LNCaP clone FGC (cell line): Measurements from ENCODE around the gene SFN.
"Not testable (repeated sequence)": the region's sequence is repeated elsewhere in the genome, so short reads cannot be mapped to it uniquely, and the experiment has no call there.

Source experiments
- DNase-seq: peaks from one replicate; pipeline ENCODE4 v3.0.0-alpha.2; 2011; ENCODE audit warnings: low read depth
- H3K4me3 ChIP-seq: 2 replicates; pipeline ENCODE4 v1.5.1; 2011; ENCODE audit warnings: mild to moderate bottlenecking, low read depth, low read length, control low read depth
- CTCF ChIP-seq: IDR thresholded peaks from 2 replicates; pipeline ENCODE4 v1.5.1; 2012; ENCODE audit warnings: mild to moderate bottlenecking; ENCODE audit not compliant: control insufficient read depth, insufficient read depth; ENCODE audit errors: extremely low read depth

SFN gene

GRCh38 chr1:26831546-26832248, 31.3 kb upstream of the SFN start:
- no peak for DNase-seq
- no peak for TF ChIP-seq CTCF
- no peak overlapping the region for H3K4me3 ChIP-seq

- H3K4me3 ChIP-seq = no peak overlapping the region
- no peak for TF ChIP-seq CTCF
- no peak for DNase-seq
Observed at GRCh38 chr1:26832249-26832960, 30.5 kb upstream of the SFN start.

- no peak for TF ChIP-seq CTCF
- H3K4me3 ChIP-seq = no peak overlapping the region
- no peak for DNase-seq
Observed at GRCh38 chr1:26833432-26834405, 29.2 kb upstream of the SFN start.

DNA sequence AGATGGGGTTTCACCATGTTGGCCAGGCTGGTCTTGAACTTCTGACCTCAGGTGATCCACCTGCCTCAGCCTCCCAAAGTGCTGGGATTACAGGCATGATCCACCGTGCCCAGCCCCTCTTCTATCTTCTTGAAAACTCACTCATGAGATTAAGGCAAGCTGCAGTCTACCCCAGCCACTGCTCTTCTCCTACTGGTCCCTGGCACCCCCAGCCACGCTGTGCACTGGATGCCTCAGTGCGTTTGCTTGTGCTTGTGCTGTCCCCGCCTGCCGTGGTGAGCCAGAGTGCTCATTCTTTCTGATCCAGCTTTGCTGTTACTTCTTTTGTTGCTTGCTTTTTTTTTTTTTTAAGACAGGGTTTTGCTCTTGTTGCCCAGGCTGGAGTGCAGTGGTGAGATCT, 25.3 kb upstream of the SFN start:
- H3K4me3 ChIP-seq, DNase-seq: not testable (repeated sequence)

DNA sequence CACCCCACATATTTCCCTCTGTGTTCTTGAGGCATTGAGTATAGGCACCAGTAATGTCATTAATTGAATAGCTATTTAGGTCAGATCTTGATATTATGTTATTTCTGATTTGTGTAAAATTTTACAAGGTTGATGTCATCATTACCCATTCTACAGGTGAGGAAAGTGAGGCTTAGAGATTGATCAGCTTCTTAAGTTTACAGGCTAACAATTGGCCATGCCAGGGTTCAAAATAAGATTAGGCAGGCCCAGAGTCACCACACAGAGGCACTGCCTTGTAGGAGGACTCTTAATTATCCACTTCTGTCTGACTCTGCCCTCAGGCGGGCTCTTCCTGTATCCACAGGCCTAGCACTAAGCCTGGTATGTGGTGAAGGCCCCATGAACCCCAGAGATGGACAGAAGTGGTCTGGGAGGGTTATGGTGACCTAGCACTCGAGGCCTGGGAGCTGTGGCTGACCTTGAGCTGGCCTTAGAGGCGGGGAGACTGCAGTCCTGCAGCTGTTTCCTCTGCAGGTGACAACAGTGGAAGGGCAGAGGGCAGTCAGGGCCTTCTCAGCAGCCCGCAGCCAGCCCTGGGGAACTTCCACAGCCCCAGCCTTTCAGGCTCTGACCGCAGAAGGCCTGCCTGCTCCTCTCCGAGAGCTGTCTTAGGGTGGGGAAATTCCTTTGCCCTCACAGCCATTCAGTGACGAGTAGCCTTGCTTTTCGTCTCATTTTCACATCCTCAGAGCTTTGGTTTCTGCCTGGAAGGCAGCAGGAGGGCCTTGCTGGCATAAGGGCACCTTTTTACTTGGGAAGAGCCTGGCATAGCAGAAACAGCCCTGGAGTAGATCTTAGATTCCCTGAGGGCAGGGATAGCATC, 24.2 kb upstream of the SFN start:
- TF ChIP-seq CTCF = no peak

GRCh38 chr1:26839339-26839722, 23.6 kb upstream of the SFN start:
- DNase-seq = no peak
- no peak for TF ChIP-seq CTCF

More for the DNA sequence above, 24.2 kb upstream of the SFN start:
- DNase-seq = no peak
- no peak overlapping the region for H3K4me3 ChIP-seq

More at GRCh38 chr1:26839339-26839722, 23.6 kb upstream of the SFN start:
- no peak overlapping the region for H3K4me3 ChIP-seq
